ENCODE measurements around the gene CAPNS1.

CAPNS1 gene

GRCh38 chr19:36139473-36140303 lies at the start of gene CAPNS1:
Gene CAPNS1 (plus strand): TSS chr19:36140066. CDS start chr19:36141012, 946 bp downstream.
- peak within 1 kb of the TSS; percentile 91 for H3K4me3 ChIP-seq (ENCODE audit: low read depth, low read length)

DNA sequence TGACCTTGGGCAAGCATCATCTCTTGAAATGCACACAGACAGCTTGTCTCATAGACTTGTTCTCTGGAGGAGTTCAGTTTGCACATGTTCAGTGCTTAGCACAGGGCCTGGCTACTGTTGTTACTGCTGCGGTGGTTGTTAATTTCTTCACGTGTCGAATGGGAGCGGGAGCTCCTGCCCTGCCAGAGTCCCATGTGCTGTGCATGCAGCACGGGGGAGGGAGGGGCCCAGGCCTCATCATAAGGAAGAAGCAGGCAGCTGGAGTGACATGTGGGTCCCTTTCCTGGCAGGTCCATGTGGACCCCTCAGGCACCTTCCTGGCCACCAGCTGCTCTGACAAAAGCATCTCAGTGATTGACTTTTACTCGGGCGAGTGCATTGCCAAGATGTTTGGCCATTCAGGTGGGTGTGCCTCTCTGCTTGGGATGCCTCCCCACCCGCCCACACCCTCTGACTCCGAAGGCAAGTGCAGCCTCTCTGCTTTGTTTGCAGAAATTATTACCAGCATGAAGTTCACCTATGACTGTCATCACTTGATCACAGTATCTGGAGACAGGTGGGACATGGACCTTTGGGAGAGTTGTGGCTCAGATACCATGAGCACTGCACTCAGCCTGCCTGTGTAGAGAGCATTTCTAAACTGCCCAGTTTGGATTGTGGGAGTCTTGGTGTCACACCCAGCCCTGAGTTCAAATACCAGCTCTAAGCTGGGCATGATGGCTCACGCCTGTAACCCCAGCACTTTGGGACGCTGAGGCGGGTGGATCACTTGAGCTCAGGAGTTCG lies 48.8 kb upstream of the CAPNS1 start:
- H3K4me3 ChIP-seq (ENCODE audit: low read depth, low read length): no peak overlapping the region

- no peak overlapping the region for H3K4me3 ChIP-seq (ENCODE audit: low read depth, low read length)
Measured at GRCh38 chr19:36092566-36092965, 47.3 kb upstream of the CAPNS1 start.

DNA sequence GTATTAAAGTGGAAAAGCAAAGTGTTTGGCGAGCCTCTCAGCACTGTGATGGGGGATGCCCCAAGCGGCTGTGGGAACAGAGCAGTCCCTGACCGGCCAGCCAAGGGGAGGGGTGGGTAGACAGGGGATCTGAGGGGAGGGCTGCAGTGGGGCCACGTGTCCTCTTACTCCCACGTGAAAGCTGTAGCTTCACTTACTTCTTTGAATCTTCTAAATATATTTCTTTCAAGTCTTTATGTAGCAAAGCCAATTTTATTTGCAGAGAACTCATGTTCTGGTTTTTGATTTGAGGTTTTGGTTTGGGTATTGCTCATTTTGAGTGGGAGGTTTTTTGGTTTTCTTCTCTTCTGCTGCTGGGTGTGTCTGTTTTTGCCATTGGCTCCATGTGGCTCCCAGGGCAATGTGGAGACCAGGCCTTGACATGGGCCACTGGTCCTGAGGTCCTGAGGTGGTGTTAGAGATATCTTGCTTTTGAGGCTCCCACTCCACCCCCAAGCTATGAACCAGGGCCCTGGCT lies 46.7 kb upstream of the CAPNS1 start:
- H3K4me3 ChIP-seq (ENCODE audit: low read depth, low read length): no peak overlapping the region

DNA sequence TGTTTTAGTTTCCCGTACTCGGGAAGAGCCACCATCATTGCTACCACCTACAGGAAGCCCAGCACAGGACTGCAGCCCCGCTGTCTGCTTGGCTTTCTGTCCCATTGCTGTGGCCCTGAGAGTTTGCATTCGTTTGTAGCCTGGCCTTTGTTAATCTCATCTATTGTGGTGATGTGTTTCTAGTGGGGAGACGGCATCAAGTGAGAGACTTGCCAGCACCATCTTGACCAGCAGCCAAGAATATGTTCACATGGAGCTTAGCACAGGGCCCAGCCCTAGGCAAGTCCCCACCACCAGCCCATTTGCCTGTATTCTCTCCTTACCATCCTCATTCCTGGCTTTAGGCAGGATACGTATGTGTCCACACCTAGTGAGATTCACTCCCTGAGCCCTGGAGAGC lies 46.2 kb upstream of the CAPNS1 start:
- H3K4me3 ChIP-seq (ENCODE audit: low read depth, low read length): no peak overlapping the region

DNA sequence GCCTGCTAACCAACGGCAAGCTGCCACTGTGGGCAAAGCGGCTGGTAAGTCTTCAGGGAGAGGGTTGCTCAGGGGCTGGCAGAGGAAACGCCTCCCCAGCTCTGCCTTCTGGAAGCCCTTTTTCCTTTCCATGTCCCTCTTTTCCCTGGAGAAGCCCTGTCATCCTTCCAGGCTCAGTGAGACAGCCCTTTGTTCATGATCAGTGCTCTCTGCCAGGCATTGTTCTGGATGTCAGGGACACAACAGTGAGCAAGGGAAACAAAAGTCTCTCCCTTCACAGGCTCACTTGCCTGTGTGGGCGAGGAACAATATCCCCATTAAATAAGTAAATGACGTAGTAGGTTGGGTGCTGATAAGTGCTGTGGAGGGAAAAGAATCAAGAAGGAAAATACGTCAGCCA lies 42.8 kb upstream of the CAPNS1 start:
- H3K4me3 ChIP-seq (ENCODE audit: low read depth, low read length): no peak overlapping the region

DNA sequence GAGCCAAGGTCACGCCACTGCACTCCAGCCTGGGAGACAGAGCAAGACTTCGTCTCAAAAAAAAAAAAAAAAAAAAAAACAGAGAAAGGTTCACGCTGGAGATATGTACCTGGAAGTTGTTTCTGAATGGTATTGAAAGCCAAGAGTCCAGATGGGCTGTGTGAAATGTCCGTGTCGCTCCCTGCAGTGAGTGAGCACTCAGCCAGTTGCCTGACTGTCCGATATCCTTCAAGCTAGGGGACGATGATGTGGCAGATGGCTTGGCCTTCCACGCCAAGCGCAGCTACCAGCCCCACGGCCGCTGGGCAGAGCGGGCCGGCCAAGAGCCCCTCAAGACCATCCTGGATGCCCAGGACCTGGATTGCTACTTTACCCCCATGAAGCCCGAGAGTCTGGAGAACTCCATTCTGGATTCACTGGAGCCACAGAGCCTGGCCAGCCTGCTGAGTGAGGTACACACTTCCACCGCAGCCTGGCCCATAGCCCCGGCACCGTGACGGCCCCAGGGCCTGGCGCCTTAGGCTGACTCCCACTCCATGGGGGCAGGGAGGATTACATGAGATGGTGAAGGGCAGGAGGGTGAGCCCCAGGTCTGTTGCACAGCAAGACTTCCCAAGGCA lies 40.6 kb upstream of the CAPNS1 start:
- H3K4me3 ChIP-seq (ENCODE audit: low read depth, low read length): no peak overlapping the region

DNA sequence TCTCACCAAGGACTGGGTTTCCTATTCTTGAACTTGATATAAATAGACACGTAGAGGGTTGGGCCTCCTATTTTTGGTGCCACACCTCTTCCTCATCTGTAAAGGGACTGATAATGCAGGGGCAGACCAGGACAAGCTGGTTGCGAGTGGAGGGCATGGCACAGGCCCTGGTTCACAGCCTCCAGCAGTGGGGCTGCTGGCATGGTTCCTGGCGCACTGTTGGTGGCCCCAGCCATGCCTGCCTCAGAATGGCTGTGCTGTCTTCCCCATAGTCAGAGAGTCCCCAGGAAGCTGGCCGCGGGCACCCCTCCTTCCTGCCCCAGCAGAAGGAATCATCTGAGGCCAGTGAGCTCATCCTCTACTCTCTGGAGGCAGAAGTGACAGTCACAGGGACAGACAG lies 39.4 kb upstream of the CAPNS1 start:
- no peak overlapping the region for H3K4me3 ChIP-seq (ENCODE audit: low read depth, low read length)

DNA sequence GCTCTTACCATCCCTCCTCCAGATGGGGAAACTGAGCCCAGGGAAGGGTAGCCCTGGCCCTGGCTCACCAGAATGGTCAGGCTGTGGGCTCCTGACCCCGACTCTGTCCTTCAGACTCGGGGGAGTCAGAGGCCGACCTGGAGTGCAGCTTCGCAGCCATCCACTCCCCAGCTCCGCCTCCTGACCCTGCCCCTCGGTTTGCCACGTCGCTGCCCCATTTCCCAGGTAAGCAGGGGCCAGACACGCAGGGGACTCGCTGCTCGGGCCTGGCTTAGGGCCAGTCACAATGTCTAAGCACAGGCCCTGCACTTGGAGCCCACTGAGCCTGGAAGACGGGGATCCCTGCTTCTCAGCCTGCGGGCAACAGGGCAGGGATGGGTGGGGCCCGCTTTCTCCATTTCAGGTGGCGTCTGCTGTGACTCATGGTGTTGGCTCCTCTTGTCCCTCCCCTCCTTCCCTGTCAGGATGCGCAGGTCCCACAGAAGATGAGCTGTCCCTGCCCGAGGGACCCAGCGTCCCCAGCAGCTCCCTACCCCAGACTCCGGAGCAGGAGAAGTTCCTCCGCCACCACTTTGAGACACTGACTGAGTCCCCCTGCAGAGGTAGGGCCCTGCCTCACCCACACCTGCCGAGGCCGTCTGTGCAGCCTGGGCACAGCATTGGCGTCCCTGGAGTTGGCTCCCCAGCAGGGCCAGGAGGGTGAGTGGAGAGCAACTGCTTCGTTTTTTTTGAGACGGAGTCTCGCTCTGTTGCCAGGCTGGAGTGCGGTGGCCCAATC lies 38.1 kb upstream of the CAPNS1 start:
- H3K4me3 ChIP-seq (ENCODE audit: low read depth, low read length): no peak overlapping the region

GRCh38 chr19:36103040-36103626 lies 36.7 kb upstream of the CAPNS1 start:
- no peak overlapping the region for H3K4me3 ChIP-seq (ENCODE audit: low read depth, low read length)

- no peak overlapping the region for H3K4me3 ChIP-seq (ENCODE audit: low read depth, low read length)
Measured at GRCh38 chr19:36103842-36104552, 35.9 kb upstream of the CAPNS1 start.

DNA sequence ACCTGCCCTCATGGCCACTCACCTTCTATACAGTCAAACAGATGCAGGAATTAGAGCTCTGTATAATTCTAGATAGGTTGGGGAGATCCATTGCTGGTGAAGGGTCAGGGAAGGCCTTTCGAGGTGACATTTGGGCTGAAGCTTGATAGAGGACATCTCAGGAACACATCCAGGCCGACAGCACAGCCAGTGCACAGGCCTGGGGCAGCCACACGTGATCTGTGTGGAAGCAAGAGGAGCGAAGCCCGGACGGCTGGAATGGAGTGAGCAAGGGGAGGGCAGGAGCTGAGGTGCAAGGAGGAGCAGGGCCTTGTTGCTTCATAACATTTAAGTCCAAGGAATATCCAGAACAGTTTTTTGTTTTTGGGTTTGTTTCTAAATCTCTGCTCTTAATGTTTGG lies 33.4 kb upstream of the CAPNS1 start:
- no peak overlapping the region for H3K4me3 ChIP-seq (ENCODE audit: low read depth, low read length)

- H3K4me3 ChIP-seq (ENCODE audit: low read depth, low read length): no peak overlapping the region
Measured at GRCh38 chr19:36106991-36107390, 32.9 kb upstream of the CAPNS1 start.

DNA sequence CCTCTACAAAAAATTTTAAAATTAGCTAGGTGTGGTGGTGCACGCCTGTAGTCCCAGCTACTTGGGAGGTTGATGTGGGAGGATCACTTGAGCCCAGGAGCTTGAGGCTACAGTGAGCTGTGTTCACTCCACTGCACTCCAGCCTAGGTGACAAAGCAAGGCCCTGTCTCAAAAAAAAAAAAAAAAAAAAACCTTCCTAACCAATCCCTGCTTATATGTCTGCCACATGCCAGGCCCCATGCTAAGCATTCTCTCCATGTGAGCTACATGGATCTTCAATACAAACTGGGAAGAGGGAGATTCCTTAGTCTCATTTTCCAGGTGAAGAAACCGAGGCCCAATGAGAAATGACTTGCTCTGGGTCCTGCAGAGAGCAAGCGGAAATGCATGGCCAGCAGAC lies 31.2 kb upstream of the CAPNS1 start:
- H3K4me3 ChIP-seq (ENCODE audit: low read depth, low read length): no peak overlapping the region

DNA sequence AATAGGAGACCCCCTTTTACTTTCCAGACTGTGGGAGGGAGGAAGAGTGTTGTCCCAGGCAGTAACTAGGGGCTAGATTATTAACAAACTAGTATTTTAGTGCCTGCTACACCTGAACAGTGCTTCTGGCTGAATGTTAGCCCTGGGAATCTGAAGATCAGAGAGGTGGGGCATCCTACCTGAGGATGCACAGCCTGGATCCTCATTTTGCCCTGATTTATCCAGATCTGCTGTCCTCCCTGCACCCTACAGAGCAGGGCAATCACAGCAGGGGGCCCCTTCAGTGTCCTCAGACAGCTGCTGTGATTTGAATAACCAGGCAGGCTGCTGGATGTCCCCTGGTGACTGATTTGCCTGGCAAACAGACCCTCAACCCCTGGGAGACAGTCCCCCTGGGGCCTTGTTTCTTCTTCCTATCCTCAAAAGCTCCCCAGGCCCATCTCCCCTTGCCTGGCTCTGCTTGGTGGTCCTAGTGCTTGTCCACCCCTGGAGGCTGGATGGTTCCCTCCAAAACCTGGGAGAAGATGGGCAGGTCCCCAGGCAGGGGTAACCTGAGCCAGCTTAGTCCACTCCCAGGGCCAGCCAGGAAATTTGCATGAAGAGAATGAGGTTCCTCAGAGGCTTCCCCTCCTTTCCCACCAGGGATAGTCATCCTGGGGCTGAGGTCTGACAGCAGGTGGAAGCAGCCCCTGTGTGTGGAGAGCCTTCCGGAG lies 29.2 kb upstream of the CAPNS1 start, which contains the start of gene OVOL3:
OVOL3 (plus strand) TSS at position 657 of the 713 bp plus-strand sequence. CDS start 60 bp downstream, outside the sequence.
- no peak within 1 kb of the TSS for H3K4me3 ChIP-seq (ENCODE audit: low read depth, low read length)

DNA sequence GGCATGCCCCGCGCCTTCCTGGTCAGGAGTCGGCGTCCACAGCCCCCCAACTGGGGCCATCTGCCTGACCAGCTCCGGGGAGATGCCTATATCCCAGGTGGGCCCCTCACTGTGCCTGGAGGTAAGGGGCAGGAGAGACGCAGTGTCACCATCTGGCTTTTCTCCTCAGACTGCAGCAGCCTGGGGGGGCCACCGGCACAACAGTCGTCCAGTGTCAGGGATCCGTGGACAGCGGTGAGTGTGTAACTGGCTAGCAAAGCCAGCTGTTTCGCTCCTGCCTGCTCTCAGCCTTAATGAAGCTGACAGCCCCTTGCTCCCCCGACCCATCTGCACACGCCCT lies 28.7 kb upstream of the CAPNS1 start:
- H3K4me3 ChIP-seq (ENCODE audit: low read depth, low read length): no peak overlapping the region

DNA sequence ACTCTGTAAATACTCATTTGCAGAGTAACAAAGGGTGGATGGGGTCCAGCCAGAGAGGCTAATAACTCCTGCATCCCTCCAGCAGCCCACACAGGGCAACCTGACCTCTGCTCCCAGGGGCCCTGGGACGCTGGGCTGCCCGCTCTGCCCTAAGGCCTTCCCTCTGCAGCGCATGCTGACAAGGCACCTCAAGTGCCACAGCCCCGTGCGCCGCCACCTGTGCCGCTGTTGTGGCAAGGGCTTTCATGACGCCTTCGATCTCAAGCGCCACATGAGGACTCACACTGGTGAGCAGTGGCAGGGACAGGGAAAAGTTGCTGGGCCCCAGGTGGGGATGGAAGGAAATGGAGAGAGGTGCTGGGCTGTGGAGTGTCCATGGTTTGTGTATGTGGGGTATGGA lies 27.2 kb upstream of the CAPNS1 start:
- H3K4me3 ChIP-seq (ENCODE audit: low read depth, low read length): no peak overlapping the region

DNA sequence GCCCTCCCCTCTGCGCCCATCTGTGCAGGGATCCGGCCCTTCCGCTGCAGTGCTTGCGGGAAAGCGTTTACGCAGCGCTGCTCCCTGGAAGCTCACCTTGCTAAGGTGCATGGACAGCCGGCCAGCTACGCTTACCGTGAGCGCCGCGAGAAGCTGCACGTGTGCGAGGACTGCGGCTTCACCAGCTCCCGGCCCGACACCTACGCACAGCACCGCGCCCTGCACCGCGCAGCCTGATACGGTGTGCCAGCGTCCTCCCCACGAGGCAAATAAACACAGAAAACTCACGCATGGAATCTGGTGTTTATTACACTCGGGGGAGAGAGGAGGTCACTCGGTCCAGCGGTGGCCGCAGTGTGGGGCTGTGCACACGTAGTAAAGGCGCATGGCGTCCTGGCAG lies 26.4 kb upstream of the CAPNS1 start:
- peak overlapping the region; percentile 87 for H3K4me3 ChIP-seq (ENCODE audit: low read depth, low read length)

All from iPS-11a (cell line).